ENCODE data around the gene RABGAP1.

DNA sequence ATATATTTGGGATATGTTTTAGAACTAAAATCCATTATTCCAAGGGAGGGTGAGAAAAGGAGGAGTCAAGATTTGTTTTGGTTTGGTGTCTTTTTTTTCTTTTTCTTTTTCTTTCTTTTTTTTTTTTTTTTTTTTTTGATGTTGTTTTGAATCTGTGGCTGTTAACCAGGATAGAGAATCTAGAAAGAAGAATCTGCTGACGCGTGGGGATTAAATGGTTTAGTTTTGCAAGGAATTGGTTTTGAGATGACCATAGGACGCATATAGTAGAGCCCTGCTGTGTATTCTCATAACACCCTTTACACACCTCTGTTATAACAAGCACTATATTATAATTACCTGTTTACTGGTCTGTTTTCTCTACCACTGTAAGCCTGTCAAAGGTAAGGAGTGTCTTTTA is 9.4 kb downstream of the RABGAP1 start:
- no peak for TF ChIP-seq EZH2phosphoT487 (IDR thresholded peaks at IDR 0.05; ENCODE audit: insufficient read depth, low read depth)
- TF ChIP-seq EZH2 (IDR thresholded peaks at IDR 0.05; ENCODE audit: insufficient read depth, poor library complexity, severe bottlenecking), result no peak
